Measurements from ENCODE around the gene COL16A1.

The COL16A1 gene

DNA sequence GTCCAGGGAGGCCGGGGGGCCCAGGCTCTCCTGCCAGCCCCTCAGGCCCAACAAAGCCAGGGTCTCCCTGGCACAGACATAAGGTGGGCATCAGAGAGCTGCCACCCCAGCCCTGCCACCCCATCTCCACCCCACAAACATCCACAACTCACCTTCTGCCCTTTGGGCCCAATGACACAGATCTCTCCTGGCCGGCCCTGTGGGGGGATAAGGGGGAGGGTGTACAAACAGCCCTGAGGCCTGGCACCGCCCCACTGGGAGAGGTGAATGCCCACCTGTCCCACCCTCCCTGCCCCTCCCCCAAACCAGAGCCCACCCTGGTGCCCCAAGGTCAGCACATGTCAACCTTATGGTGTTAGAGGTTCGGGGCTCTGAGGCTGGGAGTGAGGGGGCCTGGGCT, 12.4 kb downstream of the COL16A1 start:
- no peaks in the 10 kb centered on the region for H3K4me1 ChIP-seq (ENCODE audit: control insufficient read depth, low read depth, low read length)
- no peaks in the 10 kb centered on the region for H3K27me3 ChIP-seq (ENCODE audit: control insufficient read depth, insufficient read depth, low read length)
- no peaks in the 10 kb centered on the region for H3K36me3 ChIP-seq (ENCODE audit: control insufficient read depth, low read depth, low read length)
- H3K9me3 ChIP-seq (ENCODE audit: control insufficient read depth, low read depth, low read length): no peaks in the 10 kb centered on the region
- H3K27ac ChIP-seq (ENCODE audit: low read length): no peak overlapping the region
- no peak overlapping the region for H3K9ac ChIP-seq (ENCODE audit: low read length)
- no peak overlapping the region for H3K4me3 ChIP-seq (ENCODE audit: low read length)

DNA sequence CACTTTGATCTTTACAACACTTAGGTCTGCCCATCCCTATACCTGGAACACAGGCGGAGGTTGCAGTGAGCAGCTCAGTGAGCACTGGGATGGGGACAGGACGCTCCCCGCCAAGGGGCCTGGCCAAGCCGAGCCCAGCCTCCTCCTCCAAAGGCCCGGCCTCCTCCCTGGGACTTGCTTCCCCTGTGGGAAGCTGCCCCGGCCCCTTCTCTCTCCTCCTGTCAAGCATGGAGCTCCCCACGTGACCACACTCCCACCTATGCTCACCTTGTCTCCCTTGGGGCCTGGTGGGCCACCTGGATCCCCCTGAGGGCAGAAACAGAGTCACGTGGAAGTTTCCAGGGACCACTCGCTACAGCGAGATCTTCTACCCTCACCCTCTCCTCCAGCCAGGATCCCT, 12.9 kb downstream of the COL16A1 start:
- H3K27ac ChIP-seq (ENCODE audit: low read length): no peak overlapping the region
- no peaks in the 10 kb centered on the region for H3K9me3 ChIP-seq (ENCODE audit: control insufficient read depth, low read depth, low read length)
- no peaks in the 10 kb centered on the region for H3K4me1 ChIP-seq (ENCODE audit: control insufficient read depth, low read depth, low read length)
- no peak overlapping the region for H3K4me3 ChIP-seq (ENCODE audit: low read length)
- no peaks in the 10 kb centered on the region for H3K36me3 ChIP-seq (ENCODE audit: control insufficient read depth, low read depth, low read length)
- no peak overlapping the region for H3K9ac ChIP-seq (ENCODE audit: low read length)
- H3K27me3 ChIP-seq (ENCODE audit: control insufficient read depth, insufficient read depth, low read length): no peaks in the 10 kb centered on the region

DNA sequence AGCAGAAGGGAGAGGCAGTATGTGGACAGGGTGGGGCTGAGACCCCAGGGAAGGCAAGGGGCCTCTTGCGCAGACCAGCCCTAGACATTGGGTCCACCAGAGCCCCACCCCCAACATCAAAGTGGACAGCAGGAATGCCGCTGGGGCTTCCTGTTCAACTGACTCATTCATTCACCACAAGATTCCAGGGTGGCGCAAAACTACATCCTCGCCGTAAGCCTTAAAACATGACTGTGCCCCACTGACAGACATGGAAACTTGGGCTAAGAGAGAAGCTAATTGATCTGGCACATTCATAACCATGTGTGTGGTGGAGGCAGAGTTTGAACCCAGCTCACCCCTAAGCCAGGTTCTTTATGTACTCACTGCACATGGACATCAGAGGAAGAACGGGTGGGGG, 14.0 kb downstream of the COL16A1 start:
- H3K36me3 ChIP-seq (ENCODE audit: control insufficient read depth, low read depth, low read length): no peaks in the 10 kb centered on the region
- H3K9me3 ChIP-seq (ENCODE audit: control insufficient read depth, low read depth, low read length): no peaks in the 10 kb centered on the region
- H3K4me3 ChIP-seq (ENCODE audit: low read length): no peak overlapping the region
- no peak overlapping the region for H3K27ac ChIP-seq (ENCODE audit: low read length)
- H3K27me3 ChIP-seq (ENCODE audit: control insufficient read depth, insufficient read depth, low read length): no peaks in the 10 kb centered on the region
- no peak overlapping the region for H3K9ac ChIP-seq (ENCODE audit: low read length)
- H3K4me1 ChIP-seq (ENCODE audit: control insufficient read depth, low read depth, low read length): no peaks in the 10 kb centered on the region

DNA sequence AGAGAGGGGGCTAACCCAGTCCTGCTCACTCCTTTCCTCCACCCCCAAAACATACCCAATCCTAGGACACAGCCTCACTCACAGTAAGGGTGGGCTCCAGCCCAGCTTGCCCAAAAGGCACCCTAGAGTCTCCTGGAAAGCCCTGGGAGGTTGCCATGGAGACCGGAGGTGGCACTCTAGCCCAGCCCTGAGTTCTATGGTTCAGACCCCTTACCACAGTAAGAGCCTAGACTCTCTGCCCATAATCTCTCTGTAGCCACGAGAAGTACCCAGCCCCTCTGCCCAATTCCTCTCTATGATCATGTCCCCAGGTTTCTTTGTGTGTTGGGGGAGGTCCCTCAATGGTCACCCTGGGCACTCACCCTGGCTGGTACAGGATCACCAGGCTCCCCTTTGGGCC, 14.4 kb downstream of the COL16A1 start:
- H3K27ac ChIP-seq (ENCODE audit: low read length): no peak overlapping the region
- H3K9ac ChIP-seq (ENCODE audit: low read length): no peak overlapping the region
- no peak overlapping the region for H3K4me3 ChIP-seq (ENCODE audit: low read length)

GRCh38 chr1:31688233-31688918, 15.4 kb downstream of the COL16A1 start:
- no peaks in the 10 kb centered on the region for H3K27me3 ChIP-seq (ENCODE audit: control insufficient read depth, insufficient read depth, low read length)
- H3K9ac ChIP-seq (ENCODE audit: low read length): no peak overlapping the region
- no peaks in the 10 kb centered on the region for H3K36me3 ChIP-seq (ENCODE audit: control insufficient read depth, low read depth, low read length)
- H3K4me3 ChIP-seq (ENCODE audit: low read length): no peak overlapping the region
- no peaks in the 10 kb centered on the region for H3K4me1 ChIP-seq (ENCODE audit: control insufficient read depth, low read depth, low read length)
- no peaks in the 10 kb centered on the region for H3K9me3 ChIP-seq (ENCODE audit: control insufficient read depth, low read depth, low read length)
- H3K27ac ChIP-seq (ENCODE audit: low read length): no peak overlapping the region

More for the DNA sequence above, 14.4 kb downstream of the COL16A1 start:
- Histone ChIP-seq H3K36me3 (ENCODE audit: control insufficient read depth, low read depth, low read length) (no peaks in the 10 kb centered on the region), H3K27me3 (ENCODE audit: control insufficient read depth, insufficient read depth, low read length) (no peaks in the 10 kb centered on the region), H3K9me3 (ENCODE audit: control insufficient read depth, low read depth, low read length) (no peaks in the 10 kb centered on the region), H3K4me1 (ENCODE audit: control insufficient read depth, low read depth, low read length) (no peaks in the 10 kb centered on the region)

GRCh38 chr1:31687601-31688000, 16.2 kb downstream of the COL16A1 start:
- no peaks in the 10 kb centered on the region for H3K27me3 ChIP-seq (ENCODE audit: control insufficient read depth, insufficient read depth, low read length)
- no peak overlapping the region for H3K4me3 ChIP-seq (ENCODE audit: low read length)
- H3K9me3 ChIP-seq (ENCODE audit: control insufficient read depth, low read depth, low read length): no peaks in the 10 kb centered on the region
- no peak overlapping the region for H3K27ac ChIP-seq (ENCODE audit: low read length)
- no peaks in the 10 kb centered on the region for H3K36me3 ChIP-seq (ENCODE audit: control insufficient read depth, low read depth, low read length)
- no peak overlapping the region for H3K9ac ChIP-seq (ENCODE audit: low read length)
- no peaks in the 10 kb centered on the region for H3K4me1 ChIP-seq (ENCODE audit: control insufficient read depth, low read depth, low read length)

DNA sequence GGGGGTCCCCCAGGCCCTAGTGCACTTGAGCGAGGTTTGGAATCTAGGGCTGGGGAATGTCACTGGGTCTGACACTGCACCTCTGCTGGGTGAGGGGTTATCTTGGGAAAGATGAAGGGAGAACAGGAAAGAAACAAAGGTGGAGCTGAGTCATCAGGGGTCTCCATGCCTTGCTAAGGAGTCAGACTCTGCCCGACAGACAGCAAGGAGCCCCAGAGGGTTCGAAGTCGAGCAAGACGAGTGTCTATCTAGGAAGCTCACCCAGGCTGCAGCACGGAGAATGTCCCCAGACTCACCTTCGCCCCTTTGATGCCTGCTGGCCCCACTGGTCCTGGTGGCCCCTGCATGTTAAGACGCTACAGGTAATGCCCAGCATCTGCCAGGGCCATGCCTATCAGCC, 18.0 kb downstream of the COL16A1 start:
- H3K27me3 ChIP-seq (ENCODE audit: control insufficient read depth, insufficient read depth, low read length): no peaks in the 10 kb centered on the region
- H3K9me3 ChIP-seq (ENCODE audit: control insufficient read depth, low read depth, low read length): no peaks in the 10 kb centered on the region
- H3K36me3 ChIP-seq (ENCODE audit: control insufficient read depth, low read depth, low read length): no peaks in the 10 kb centered on the region
- no peak overlapping the region for H3K4me3 ChIP-seq (ENCODE audit: low read length)
- H3K4me1 ChIP-seq (ENCODE audit: control insufficient read depth, low read depth, low read length): no peaks in the 10 kb centered on the region
- no peak overlapping the region for H3K9ac ChIP-seq (ENCODE audit: low read length)
- H3K27ac ChIP-seq (ENCODE audit: low read length): no peak overlapping the region

- no peaks in the 10 kb centered on the region for H3K27me3 ChIP-seq (ENCODE audit: control insufficient read depth, insufficient read depth, low read length)
- no peaks in the 10 kb centered on the region for H3K4me1 ChIP-seq (ENCODE audit: control insufficient read depth, low read depth, low read length)
- no peak overlapping the region for H3K27ac ChIP-seq (ENCODE audit: low read length)
- no peaks in the 10 kb centered on the region for H3K36me3 ChIP-seq (ENCODE audit: control insufficient read depth, low read depth, low read length)
- H3K9ac ChIP-seq (ENCODE audit: low read length): no peak overlapping the region
- no peak overlapping the region for H3K4me3 ChIP-seq (ENCODE audit: low read length)
- no peaks in the 10 kb centered on the region for H3K9me3 ChIP-seq (ENCODE audit: control insufficient read depth, low read depth, low read length)
Observed at GRCh38 chr1:31683997-31684396, 19.8 kb downstream of the COL16A1 start.

DNA sequence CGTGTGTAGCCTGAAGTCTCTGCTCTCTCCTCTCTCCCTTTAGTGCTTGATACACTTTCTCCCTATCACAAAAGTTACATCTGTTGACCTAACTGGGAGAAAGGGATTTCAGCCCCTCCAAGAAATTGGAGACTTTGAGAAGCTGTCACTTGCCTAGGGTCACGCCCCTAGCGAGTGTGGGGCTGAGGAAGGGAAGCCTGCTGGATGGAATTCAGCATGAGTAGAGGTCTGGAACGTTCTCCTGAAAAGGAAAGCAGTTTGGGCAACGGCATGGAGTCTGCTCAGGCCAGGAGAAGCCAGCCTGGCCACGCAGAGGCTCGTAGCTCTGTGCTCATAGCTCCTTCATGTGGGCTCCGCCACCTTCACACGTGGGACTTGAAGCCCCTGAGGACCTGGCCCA, 22.4 kb downstream of the COL16A1 start:
- Histone ChIP-seq H3K36me3 (ENCODE audit: control insufficient read depth, low read depth, low read length) (no peaks in the 10 kb centered on the region), H3K4me1 (ENCODE audit: control insufficient read depth, low read depth, low read length) (no peaks in the 10 kb centered on the region), H3K27ac (ENCODE audit: low read length) (no peak overlapping the region), H3K4me3 (ENCODE audit: low read length) (no peak overlapping the region), H3K9me3 (ENCODE audit: control insufficient read depth, low read depth, low read length) (no peaks in the 10 kb centered on the region), H3K9ac (ENCODE audit: low read length) (no peak overlapping the region), H3K27me3 (ENCODE audit: control insufficient read depth, insufficient read depth, low read length) (no peaks in the 10 kb centered on the region)

- H3K4me3 ChIP-seq (ENCODE audit: low read length): no peak overlapping the region
- H3K9ac ChIP-seq (ENCODE audit: low read length): no peak overlapping the region
- H3K4me1 ChIP-seq (ENCODE audit: control insufficient read depth, low read depth, low read length): no peaks in the 10 kb centered on the region
- no peaks in the 10 kb centered on the region for H3K36me3 ChIP-seq (ENCODE audit: control insufficient read depth, low read depth, low read length)
- H3K9me3 ChIP-seq (ENCODE audit: control insufficient read depth, low read depth, low read length): no peaks in the 10 kb centered on the region
- H3K27me3 ChIP-seq (ENCODE audit: control insufficient read depth, insufficient read depth, low read length): no peaks in the 10 kb centered on the region
- no peak overlapping the region for H3K27ac ChIP-seq (ENCODE audit: low read length)
Observed at GRCh38 chr1:31679676-31680230, 24.1 kb downstream of the COL16A1 start.

DNA sequence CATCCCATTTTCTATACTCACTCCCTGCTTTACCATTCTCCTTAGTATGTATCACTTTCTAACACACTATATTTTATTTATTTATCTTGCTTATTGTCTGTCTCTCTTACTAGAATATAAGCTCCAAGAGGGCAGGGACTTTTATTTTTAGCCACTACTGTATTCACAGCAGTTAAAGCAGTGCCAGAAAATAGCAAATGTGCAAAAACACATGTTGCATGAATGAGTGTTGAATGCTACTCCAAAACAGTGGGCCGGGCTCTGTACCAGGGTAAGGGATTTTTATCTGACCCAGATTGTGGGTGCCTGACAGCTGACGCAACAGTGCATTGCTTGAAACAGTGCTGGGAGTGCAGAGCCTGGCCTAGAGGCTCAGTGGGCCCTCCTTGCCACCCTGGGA, 24.7 kb downstream of the COL16A1 start:
- H3K36me3 ChIP-seq (ENCODE audit: control insufficient read depth, low read depth, low read length): no peaks in the 10 kb centered on the region
- H3K9me3 ChIP-seq (ENCODE audit: control insufficient read depth, low read depth, low read length): no peaks in the 10 kb centered on the region
- H3K4me1 ChIP-seq (ENCODE audit: control insufficient read depth, low read depth, low read length): no peaks in the 10 kb centered on the region
- no peak overlapping the region for H3K4me3 ChIP-seq (ENCODE audit: low read length)
- H3K27ac ChIP-seq (ENCODE audit: low read length): no peak overlapping the region
- no peak overlapping the region for H3K9ac ChIP-seq (ENCODE audit: low read length)
- H3K27me3 ChIP-seq (ENCODE audit: control insufficient read depth, insufficient read depth, low read length): no peaks in the 10 kb centered on the region

- H3K36me3 ChIP-seq (ENCODE audit: control insufficient read depth, low read depth, low read length): no peaks in the 10 kb centered on the region
Observed at GRCh38 chr1:31678681-31679080, 25.1 kb downstream of the COL16A1 start.

More at GRCh38 chr1:31678681-31679080, 25.1 kb downstream of the COL16A1 start:
- Histone ChIP-seq H3K9me3 (ENCODE audit: control insufficient read depth, low read depth, low read length) (no peaks in the 10 kb centered on the region), H3K27ac (ENCODE audit: low read length) (no peak overlapping the region), H3K9ac (ENCODE audit: low read length) (no peak overlapping the region), H3K27me3 (ENCODE audit: control insufficient read depth, insufficient read depth, low read length) (no peaks in the 10 kb centered on the region), H3K4me1 (ENCODE audit: control insufficient read depth, low read depth, low read length) (no peaks in the 10 kb centered on the region), H3K4me3 (ENCODE audit: low read length) (no peak overlapping the region)

All from iPS-18a (cell line).